Skeletal muscle tissue (tissue), 4 donors: ENCODE results near the gene MEGF9. TPM values are rescaled to one million over a fixed set of nuclear protein-coding genes. Genes with fewer than 3 reads are reported as not detected.

Source experiments
- H3K27ac ChIP-seq: one replicate; pipeline ENCODE4 v1.7.0; 2013; ENCODE audit warnings: mild to moderate bottlenecking, low read depth, low read length, inconsistent platforms
- H3K27me3 ChIP-seq, 3 donors: one replicate each; pipeline ENCODE4 v1.7.0; 2013; ENCODE audit warnings: low read length in 3 of 3; ENCODE audit not compliant: control insufficient read depth in 3 of 3, insufficient read depth in 3 of 3
- H3K36me3 ChIP-seq, 3 donors: one replicate each; pipeline ENCODE4 v1.7.0; 2013; ENCODE audit warnings: low read length in 3 of 3; ENCODE audit not compliant: control insufficient read depth in 3 of 3, insufficient read depth in 3 of 3
- H3K4me1 ChIP-seq, 3 donors: one replicate each; pipeline ENCODE4 v1.7.0; 2013; ENCODE audit warnings: low read length in 3 of 3, mild to moderate bottlenecking in 3 of 3; ENCODE audit not compliant: control insufficient read depth in 3 of 3, insufficient read depth in 3 of 3
- H3K4me3 ChIP-seq, 3 donors: one replicate each; pipeline ENCODE4 v1.7.0; 2013; ENCODE audit warnings: low read length in 3 of 3
- H3K9ac ChIP-seq, 3 donors: one replicate each; pipeline ENCODE4 v1.7.0; 2013; ENCODE audit warnings: low read length in 3 of 3, mild to moderate bottlenecking in 3 of 3, moderate library complexity in 2 of 3, low read depth in 1 of 3
- H3K9me3 ChIP-seq, 3 donors: one replicate each; pipeline ENCODE4 v1.7.0; 2013; ENCODE audit warnings: low read length in 3 of 3; ENCODE audit not compliant: control insufficient read depth in 3 of 3
- total RNA-seq: library from RNA; depleted of rRNA; stranded (reverse); fragments of >200 nt; gene quantifications from one replicate; pipeline ENCODE4 v1.2.3, GENCODE V29; 2014
- donor health status: Osteomylitis.

The MEGF9 gene
- total RNA-seq, 1 donor from 2014 or later: 6.8 TPM

DNA sequence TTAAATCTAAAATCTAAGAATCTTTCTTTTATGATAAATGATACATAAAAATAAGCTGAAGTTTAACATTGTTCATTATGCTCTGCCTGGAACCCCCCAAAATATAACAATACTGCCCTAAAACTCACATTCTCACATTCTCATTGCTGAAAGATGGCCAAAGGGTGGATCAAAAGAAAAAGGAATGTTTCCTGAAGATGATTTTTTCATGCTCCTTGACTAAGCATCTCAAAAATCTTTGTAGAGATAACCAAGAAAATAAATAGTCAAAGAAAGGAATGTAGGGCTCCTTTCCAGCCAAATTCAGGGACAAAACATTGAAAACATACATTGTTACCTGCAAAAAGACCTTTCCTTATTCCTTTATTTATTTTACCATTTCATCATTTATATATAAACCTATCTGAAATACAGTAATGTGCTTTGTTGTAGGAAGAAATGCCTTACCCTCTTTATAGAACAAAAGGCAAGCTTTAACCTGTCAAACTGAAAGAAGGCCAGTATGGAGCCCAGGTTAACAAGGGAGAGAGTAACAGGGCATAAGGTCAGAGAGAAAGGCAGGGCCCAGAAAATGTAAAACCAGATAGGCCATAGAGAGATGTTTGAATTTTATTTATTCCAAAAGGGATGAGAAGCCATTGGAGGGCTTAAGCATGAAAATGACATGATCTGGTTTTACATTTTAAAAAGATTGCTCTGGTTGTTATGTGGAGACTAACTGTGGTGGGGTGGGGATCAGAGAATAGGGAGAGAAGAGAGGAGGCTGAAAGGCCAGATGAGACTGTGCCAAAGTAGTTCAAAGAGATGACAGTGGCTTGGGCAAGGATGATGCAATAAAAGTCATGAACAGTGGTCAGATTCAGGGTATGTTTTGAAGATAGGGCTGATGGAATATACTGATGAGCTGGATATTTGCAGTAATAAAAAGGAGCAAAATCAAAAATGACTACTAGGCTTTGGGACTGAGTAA is 97.0 kb downstream of the MEGF9 start:
- no peaks in the 10 kb centered on the region for H3K4me1 ChIP-seq
- no peak overlapping the region for H3K9ac ChIP-seq
- no peak overlapping the region for H3K27ac ChIP-seq
- no peaks in the 10 kb centered on the region for H3K27me3 ChIP-seq
- no peaks in the 10 kb centered on the region for H3K9me3 ChIP-seq
- no peaks in the 10 kb centered on the region for H3K36me3 ChIP-seq
- H3K4me3 ChIP-seq: no peak overlapping the region

DNA sequence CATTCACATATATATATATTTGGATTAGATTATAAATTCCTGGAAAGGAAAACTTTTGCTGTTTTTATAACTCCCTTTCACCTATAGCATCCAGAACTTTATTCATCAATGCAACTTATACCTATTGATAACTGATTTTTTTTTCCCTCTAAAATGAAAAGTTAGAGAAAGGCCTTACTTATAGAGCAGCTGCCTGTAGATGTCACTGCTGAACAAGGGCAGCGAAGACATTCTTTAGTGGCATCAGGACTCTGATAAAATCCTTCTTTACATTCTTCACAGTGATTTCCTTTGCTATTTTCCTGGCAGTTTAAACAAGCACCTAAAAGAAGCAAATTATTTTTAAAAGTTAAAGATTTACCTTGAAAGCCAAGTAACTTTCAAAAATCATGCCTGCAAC is 102.1 kb downstream of the MEGF9 start:
- Histone ChIP-seq H3K4me3 (no peak overlapping the region), H3K27me3 (no peaks in the 10 kb centered on the region), H3K36me3 (peaks cover 4 to 7% (median 4%) of the 10 kb centered on the region in 3 donors), H3K27ac (no peak overlapping the region), H3K9ac (no peak overlapping the region), H3K9me3 (no peaks in the 10 kb centered on the region), H3K4me1 (no peaks in the 10 kb centered on the region)

DNA sequence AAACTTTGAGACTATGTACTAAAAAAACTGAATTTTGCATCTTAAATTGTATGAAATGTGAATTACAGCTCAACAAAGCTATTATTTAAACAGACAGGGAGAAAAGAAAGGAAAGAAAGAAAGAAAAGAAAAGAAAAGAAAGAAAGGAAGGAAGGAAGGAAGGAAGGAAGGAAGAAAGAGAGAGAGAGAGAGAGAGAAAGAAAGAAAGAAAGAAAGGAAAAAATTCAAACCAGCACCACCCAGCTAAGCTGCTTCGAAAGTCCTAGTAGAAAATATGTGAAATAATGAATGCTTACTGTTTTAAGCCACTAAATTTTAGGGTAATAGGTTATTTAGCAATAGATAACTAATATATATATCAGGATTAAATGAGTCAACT is 102.6 kb downstream of the MEGF9 start:
- peaks cover 4 to 7% (median 4%) of the 10 kb centered on the region in 3 donors for H3K36me3 ChIP-seq
- H3K4me3 ChIP-seq: no peak overlapping the region
- H3K27ac ChIP-seq: no peak overlapping the region
- no peak overlapping the region for H3K9ac ChIP-seq
- H3K9me3 ChIP-seq: no peaks in the 10 kb centered on the region
- no peaks in the 10 kb centered on the region for H3K4me1 ChIP-seq
- no peaks in the 10 kb centered on the region for H3K27me3 ChIP-seq

DNA sequence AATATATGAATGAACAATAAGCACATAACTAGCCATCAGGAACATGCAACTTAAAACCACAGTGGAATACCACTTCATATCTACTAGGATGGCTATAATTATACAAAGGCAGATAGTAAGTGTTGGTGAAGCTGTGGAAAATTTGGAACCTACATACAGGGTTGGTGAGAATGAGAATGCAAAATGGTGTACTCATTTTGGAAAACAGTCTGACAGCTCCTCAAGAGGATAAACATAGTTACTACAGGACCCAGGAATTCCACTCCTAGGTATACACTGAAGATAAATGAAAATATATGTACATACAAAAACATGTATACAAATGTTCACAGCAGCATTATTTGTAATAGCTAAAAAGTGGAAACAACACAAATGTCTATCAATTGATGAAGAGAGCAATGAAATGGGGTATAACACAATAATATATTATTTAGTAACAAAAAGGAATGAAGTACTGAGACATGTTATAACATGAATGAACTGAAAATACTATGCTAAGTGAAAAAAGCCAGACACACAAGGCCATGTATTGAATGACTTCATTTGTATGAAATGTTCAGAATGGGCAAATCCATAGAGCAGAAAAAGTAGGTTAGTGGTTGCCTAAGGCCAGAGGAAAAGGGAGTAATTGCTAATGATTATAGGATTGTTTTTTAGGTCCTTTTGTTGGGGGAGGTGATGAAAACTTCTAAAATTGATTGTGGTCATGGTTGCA is 103.1 kb downstream of the MEGF9 start:
- no peak overlapping the region for H3K9ac ChIP-seq
- no peaks in the 10 kb centered on the region for H3K9me3 ChIP-seq
- no peaks in the 10 kb centered on the region for H3K27me3 ChIP-seq
- no peak overlapping the region for H3K4me3 ChIP-seq
- H3K27ac ChIP-seq: no peak overlapping the region
- H3K36me3 ChIP-seq: peaks cover 4 to 7% (median 4%) of the 10 kb centered on the region in 3 donors
- no peaks in the 10 kb centered on the region for H3K4me1 ChIP-seq

DNA sequence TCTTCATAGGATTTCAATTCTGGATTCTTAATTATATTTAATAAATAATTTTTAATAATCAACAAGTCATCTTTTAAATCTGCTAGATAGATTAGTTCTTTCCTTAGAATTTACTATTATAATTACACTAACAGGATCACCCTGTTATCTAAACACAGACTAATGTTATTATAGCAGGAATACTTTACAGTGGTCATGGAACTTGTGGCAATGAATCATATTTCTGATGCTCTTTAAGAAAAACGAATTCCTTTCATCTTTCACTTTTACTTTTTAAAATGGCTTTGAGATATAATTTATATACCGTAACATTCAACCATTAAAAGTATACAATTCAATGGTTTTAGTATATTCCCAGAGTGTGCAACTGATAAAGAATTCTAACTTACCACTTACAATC is 104.6 kb downstream of the MEGF9 start:
- H3K9ac ChIP-seq: no peak overlapping the region
- H3K27me3 ChIP-seq: no peaks in the 10 kb centered on the region
- no peaks in the 10 kb centered on the region for H3K4me1 ChIP-seq
- H3K9me3 ChIP-seq: no peaks in the 10 kb centered on the region
- no peak overlapping the region for H3K27ac ChIP-seq
- no peak overlapping the region for H3K4me3 ChIP-seq
- peaks cover 4 to 12% (median 9%) of the 10 kb centered on the region in 3 donors for H3K36me3 ChIP-seq

DNA sequence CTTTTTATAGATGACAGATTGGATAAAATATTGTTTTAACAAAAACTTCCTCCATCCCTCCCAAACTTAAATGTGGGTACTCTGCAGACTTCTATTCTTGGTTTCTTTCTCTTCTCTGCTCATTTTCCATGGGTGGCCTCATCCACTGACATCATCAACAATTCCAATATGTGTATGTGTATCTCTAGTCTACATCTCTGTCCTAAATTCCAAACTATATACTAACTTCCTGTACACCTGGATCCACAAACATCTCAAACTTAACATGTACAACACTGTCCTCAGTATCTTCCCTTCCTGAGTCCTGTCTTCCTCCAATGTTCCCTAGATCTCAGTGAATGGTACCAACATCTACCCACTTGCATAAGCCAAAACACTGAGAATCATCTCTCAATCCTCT is 105.8 kb downstream of the MEGF9 start:
- Histone ChIP-seq H3K27me3 (no peaks in the 10 kb centered on the region), H3K36me3 (peaks cover 4 to 12% (median 9%) of the 10 kb centered on the region in 3 donors), H3K4me1 (no peaks in the 10 kb centered on the region), H3K4me3 (no peak overlapping the region), H3K27ac (no peak overlapping the region), H3K9me3 (no peaks in the 10 kb centered on the region), H3K9ac (no peak overlapping the region)

DNA sequence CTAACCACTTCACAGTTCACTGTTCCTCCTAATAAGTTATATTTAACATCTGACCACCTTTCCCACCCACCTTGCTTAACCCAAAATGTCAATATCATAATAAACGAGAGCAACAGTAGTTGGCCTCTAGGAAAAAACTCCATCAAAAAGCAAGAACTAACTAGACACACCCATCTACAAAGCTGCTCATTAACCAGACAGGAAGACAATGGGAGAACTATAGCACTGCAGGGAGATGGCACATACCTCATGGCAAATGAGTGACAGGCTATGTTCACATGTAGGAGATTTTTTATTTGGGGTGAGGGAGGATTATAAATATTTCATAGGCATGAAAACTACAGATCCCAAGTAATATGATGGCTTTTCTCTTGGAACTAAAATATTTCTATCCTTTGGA is 110.7 kb downstream of the MEGF9 start:
- Histone ChIP-seq H3K27me3 (no peaks in the 10 kb centered on the region), H3K36me3 (peaks cover 4 to 9% (median 9%) of the 10 kb centered on the region in 3 donors), H3K9me3 (no peaks in the 10 kb centered on the region), H3K4me3 (no peak overlapping the region), H3K9ac (no peak overlapping the region), H3K4me1 (no peaks in the 10 kb centered on the region), H3K27ac (no peak overlapping the region)

DNA sequence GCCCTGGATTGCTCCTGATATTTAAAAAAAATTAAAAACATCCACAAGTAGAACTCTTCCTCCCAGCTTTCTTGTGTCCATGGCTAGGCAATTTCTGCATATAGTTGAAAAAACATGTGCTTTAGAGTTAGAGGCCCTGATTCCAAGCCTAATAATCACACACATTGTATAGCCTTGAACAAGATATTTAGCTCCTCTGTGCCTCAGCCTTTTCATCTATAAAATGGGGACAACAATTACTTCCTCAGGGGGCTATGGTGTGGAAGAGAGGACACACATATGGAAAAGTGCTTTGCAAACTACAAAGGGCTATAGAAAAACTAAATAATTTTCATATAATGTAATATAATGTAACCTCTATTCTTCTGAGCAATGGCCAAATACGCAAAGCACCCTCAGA is 111.3 kb downstream of the MEGF9 start:
- no peaks in the 10 kb centered on the region for H3K4me1 ChIP-seq
- no peak overlapping the region for H3K27ac ChIP-seq
- no peak overlapping the region for H3K9ac ChIP-seq
- peaks cover 4 to 9% (median 9%) of the 10 kb centered on the region in 3 donors for H3K36me3 ChIP-seq
- no peaks in the 10 kb centered on the region for H3K9me3 ChIP-seq
- no peaks in the 10 kb centered on the region for H3K27me3 ChIP-seq
- no peak overlapping the region for H3K4me3 ChIP-seq

DNA sequence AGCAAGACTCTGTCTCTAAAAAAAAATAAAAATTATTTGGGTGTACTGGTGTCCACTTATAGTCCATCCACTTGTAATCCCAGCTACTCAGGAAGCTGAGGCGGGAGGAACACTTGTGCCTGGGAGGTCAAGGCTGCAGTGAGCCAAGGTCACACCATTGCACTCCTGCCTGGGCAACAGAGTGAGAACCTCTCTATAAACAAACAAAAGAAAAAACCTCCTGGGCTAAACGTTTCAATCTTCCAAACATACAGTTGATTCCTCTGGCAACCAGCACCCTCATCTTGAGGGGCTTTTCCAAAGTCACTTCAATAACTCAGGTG is 120.4 kb downstream of the MEGF9 start:
- Histone ChIP-seq H3K4me1 (no peaks in the 10 kb centered on the region), H3K27me3 (no peaks in the 10 kb centered on the region), H3K4me3 (no peak overlapping the region), H3K36me3 (no peaks in the 10 kb centered on the region), H3K9me3 (no peaks in the 10 kb centered on the region), H3K9ac (no peak overlapping the region), H3K27ac (no peak overlapping the region)

DNA sequence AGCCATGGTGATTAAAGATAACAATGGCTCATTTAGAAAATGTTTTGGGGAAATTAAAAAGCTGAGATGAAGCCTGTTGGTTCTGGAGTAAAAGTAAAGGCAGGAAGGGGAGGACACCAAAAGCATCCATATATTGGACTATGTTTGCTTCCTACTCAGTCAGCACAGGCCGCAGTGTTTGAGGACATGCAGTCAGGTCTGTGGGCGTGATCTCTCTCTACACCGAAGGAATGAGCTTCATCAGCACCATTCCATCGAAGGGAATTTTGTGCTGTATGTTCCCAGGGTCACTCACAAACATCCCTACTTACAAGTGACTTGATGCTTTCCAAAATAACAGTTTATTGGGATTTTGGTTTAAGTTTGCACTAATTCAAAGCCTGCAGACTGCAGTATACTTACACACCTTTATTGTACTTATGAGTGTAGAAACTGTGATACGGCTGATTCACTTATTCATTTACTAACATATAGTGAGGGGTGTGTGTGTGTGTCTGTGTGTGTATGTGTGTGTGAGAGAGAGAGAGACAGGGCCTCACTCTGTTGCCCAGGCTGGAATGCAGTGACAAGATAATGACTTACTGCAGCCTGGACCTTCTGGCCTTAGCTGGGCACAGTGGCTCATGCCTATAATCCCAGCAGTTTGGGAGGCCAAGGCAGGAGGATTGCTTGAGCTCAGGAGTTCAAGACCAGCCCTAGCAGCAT is 120.9 kb downstream of the MEGF9 start:
- Histone ChIP-seq H3K4me1 (no peaks in the 10 kb centered on the region), H3K9ac (no peak overlapping the region), H3K4me3 (no peak overlapping the region), H3K27ac (no peak overlapping the region), H3K9me3 (no peaks in the 10 kb centered on the region), H3K36me3 (no peaks in the 10 kb centered on the region), H3K27me3 (no peaks in the 10 kb centered on the region)
